HG03060 (cell line): ENCODE results near the gene MRPL52.
"Not testable (repeated sequence)": the region's sequence is repeated elsewhere in the genome, so short reads cannot be mapped to it uniquely, and the experiment has no call there.

Source experiments
- ATAC-seq: cut with Tn5 transposase; IDR thresholded peaks from one replicate; pipeline ENCODE4 v1.9.1; 2021; ENCODE audit warnings: low read depth, moderate number of reproducible peaks; ENCODE audit not compliant: unreplicated experiment

MRPL52 gene

DNA sequence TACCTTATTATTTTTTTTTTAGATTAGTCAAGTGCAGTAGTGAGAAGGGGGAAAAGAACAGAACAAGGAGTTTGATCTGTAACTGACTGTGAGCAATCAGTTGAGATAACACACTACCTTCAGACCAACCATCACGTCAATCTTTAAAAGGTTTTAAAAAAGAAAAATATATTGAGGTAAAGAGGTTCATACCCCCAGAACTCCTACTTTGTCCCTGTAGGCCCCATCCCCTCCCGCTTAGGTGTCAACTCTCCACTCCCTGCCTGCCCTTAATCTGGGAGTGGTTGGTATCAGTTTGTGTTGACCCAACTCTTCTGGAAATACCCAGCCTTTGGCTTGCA, 22.9 kb downstream of the MRPL52 start:
- no peak for ATAC-seq

DNA sequence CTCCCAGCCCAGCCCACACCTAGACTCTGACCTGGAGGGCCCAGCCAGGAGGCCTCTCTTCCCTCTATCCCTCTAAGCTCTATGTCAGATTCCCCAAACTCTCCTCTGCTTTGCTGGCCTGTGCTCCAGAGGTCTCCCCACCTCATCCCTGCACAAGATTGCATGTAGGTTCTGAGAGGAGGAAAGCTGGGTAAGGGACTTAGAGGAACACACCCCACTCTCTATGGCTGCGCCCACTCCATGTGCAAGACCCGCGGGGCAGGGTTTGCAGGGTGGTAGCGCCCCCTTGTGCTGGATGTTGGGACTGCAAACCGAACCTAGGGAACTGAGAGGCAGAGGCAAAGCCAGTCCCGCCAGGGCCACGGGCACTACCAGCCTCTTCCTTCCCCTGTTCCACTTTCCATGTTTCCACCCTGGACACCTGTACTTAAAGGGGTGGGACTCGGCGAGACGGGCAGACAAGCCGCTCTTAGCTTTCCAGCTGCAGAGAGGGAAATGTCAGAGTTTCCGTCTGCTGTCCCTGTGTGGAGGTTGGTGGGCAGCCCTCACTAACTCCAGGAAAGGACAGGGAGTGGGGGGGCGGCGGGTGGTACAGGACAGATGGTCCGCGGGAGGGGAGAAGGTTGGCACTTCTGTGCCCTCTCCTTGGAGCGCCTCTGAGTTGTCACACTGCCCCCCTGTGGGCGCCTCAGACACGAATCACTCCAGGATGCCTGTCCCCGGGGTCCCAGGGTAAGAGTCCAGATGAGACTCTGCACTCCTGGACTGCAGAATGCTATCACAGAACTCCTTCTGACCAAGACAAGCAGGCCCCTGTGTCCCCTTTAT, 23.5 kb downstream of the MRPL52 start:
- ATAC-seq, result no peak

DNA sequence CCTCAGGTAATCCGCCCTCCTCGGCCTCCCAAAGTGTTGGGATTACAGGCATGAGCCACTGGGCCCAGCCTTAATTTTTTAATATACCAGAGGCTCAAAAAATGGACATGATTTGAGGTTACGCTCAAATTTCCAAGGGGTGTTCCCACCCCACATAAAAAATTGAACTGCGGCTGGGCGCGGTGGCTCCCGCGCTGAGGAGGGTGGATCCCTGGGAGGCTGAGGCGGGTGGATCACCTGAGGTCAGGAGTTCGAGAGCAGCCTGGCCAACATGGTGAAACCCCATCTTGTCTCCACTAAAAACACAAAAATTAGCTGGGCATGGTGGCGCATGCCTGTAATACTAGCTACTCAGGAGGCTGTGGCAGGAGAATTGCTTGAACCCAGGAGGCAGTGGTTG, 24.6 kb downstream of the MRPL52 start:
- ATAC-seq, result not testable (repeated sequence)

DNA sequence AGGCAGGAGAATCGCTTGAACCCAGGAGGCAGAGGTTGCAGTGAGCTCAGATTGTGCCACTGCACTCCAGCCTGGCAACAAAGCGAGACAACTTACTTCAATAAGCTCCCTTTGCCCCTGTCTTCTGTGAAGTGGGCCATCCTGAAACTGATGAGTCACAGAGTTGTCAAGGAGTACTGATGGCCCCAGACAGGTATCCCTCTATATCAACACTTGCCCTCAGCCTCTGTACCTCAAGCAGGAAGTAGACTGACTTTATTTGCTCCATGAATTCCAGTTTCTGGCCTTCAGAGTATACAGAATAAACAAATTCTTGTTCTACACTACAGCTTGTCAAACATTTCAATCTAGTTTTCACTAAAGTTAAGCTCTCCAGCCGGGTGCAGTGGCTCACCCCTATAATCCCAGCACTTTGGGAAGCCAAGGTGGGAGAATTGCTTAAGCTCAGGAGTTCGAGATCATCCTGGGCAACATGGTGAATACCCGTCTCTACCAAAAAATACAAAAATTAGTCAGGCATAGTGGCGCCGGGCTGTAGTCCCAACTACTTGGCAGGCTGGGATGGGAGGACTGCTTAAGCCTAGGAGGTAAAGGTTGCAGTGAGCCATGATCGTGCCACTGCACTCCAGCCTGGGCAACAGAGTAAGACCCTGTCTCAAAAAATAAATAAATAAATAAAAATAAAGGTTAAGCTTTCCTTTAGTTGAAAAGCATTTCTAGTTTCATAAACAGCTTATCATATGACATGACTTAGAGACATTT, 25.5 kb downstream of the MRPL52 start:
- ATAC-seq, result no peak

DNA sequence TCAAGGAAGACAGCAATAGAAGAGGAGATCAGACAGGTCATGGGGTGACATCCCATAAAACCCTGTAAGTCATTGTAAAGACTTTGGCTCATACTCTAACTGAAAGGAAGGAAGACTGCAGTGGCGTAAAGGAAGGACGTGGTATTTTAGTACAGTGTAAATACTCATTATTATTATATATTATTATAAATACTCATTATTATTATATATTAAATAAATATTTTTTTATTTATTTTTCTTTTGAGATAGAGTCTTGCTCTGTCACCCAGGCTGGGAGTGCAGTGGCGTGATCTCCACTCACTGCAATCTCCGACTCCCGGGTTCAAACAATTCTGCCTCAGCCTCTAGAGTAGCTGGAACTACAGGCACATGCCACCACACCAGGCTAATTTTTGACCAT, 26.7 kb downstream of the MRPL52 start:
- ATAC-seq, result no peak

DNA sequence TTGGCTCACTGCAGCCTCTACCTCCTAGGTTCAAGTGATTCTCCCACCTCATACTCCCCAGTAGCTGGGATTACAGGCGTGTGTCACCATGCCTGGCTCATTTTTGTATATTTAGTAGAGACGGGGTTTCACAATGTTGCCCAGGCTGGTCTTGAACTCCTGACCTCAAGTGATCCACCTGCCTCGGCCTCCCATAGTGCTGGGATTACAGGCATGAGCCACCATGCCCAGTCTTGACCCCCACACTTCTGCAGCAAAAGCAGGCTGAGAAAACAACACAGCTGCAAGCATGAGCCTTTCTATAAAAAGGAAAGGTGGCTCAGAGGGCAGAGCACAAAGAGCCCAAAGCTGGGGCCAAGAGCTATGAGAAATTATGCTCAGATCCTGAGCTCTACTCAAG, 30.7 kb downstream of the MRPL52 start:
- ATAC-seq, result not testable (repeated sequence)

DNA sequence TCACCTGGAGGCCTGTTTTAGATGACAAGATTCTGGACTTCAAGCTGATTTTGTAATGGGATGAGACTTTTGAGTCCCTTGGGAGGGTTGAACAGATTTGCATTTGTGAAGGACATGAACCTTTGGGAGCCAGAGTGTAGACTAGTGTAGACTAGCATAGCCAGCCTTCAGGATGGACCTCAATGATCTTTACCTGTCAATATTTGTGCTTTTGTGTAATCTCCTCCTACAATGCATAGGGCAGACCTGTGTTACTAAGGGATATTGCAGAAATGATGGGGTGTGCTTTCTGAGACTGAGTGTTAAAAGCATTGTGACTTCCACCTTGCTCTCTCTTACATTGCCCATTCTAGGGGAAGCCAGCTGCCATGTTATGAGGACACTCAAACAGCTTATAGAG, 32.0 kb downstream of the MRPL52 start:
- no peak for ATAC-seq

DNA sequence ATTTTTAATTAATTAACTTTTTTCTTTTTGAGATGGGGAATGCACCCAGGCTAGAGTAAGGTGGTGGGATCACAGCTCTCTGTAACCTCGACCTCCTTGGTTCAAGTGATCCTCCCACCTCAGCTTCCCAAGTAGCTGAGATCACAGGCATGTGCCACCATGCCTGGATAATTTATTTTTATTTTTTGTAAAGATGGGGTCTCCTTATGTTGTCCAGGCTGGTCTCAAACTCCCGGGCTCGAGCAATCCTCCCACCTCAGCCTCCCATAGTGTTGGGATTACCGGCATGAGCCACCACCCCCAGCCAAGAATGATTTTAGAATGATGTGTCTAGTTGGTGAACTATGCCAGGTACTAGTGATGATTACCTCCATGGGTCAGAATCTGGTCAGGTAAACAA, 35.3 kb downstream of the MRPL52 start:
- no peak for ATAC-seq

DNA sequence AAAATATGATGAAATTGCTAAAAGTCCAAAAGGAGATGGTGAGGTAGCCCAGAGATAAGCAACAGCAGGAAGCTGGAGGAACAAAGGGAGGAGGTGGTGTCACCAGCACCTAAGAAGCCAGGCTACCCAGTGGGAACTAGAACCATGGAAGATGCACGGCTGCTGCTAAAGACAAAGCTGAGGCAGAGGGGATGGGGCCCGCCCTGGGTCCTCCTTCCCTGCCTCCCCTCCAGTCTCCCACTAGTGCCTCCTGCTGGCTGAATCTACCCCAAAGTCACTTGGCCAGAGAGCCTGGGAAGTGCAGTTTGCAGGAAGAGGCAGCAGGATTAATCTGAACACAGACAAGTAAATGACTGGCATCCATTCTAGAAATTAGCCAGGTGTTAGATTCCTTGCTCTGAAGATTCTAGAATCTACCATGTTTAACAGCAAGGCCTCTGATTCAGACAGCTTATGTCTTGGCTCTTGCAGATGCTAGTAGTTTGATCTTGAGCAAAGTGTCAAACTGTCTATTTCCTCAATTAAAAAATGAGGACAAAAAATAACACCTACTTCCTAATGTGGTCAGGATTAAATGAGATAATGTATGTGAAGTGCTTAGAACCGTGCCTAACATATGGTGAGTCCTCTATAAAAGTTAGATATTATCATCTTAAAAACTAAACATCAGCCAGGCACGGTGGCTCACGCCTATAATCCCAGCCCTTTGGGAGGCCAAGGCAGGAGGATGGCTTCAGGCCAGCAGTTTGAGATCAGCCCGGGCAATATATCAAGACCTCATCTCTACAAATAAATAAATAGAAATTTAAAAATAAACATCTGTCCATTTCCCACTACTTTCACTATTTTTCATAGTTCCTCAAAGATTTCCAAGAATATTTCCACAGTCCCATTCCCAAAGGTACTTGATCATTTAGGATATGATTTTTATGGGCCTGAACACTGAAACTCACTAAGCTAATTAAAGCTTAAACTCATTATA, 36.0 kb downstream of the MRPL52 start:
- no peak for ATAC-seq

DNA sequence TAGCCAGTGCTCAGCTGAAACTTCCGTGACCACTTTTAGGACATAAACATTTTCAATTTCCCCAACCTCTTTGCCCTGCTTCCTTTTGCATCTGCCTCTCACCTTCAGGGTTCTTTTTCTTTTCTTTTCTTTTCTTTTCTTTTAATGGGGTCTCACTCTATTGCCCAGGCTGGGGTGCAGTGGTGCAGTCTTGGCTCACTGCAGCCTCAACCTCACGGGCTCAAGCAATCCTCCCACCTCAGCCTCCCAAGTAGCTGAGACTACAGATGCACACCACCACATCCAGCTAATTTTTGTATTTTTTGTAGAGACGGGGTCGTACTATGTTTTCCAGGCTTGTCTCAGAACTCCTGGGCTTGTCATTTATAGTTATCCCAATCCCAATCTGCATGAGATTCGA, 37.2 kb downstream of the MRPL52 start:
- ATAC-seq, result no peak

DNA sequence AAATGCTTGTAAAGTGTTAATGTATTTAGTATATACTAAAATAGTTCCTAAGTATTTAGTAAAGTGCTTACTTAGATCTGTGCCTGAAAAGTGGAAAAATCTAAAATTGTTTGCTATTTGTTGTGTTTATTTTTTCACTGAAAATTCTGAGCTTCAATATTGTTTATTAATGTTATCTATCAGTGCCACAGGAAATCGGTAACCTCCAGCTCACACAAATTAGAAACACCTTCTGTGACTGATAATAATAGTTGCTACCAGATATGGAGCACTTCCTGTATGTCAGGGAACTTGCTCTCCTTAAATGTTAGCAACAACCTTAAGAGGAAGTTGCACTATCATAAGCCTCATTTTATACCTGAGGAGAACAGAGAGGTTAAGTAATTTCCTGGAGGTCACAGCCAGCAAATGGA, 41.1 kb downstream of the MRPL52 start:
- ATAC-seq, result peak; percentile 37

DNA sequence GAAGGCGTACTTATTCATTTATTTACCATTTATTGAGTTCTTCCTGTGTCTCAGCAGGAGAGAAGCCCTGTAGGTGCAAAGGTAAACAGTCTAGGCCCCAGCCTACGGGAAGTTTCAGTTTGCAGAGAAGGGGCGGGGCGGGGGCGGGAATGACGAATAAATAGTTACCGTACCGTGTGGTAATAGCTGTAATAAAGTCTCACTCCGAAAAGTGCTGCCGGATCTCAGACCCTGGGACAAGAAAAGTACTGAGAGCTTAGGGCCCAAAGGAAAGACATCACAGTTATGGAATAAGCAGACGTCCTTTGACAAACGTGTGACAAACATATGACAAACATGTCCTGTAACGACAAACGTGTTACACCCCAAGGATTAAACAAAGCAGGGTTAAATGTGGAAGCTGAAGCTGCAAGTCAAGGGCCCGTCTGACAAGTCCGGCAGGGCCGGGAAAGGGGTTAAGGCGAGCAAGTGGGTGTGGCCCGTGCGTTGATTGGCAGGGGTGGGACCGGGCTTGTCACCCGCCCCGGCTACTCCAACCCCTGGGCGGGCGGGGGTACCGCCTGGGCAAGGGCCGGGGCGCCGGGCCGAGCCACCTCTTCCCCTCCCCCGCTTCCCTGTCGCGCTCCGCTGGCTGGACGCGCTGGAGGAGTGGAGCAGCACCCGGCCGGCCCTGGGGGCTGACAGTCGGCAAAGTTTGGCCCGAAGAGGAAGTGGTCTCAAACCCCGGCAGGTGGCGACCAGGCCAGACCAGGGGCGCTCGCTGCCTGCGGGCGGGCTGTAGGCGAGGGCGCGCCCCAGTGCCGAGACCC, 41.7 kb downstream of the MRPL52 start, which contains the start of gene LRP10:
Gene LRP10, plus strand, starts transcription at position 517 of the 809 bp plus-strand sequence. CDS start 564 bp downstream, outside the sequence.
- peak; percentile 75 for ATAC-seq

DNA sequence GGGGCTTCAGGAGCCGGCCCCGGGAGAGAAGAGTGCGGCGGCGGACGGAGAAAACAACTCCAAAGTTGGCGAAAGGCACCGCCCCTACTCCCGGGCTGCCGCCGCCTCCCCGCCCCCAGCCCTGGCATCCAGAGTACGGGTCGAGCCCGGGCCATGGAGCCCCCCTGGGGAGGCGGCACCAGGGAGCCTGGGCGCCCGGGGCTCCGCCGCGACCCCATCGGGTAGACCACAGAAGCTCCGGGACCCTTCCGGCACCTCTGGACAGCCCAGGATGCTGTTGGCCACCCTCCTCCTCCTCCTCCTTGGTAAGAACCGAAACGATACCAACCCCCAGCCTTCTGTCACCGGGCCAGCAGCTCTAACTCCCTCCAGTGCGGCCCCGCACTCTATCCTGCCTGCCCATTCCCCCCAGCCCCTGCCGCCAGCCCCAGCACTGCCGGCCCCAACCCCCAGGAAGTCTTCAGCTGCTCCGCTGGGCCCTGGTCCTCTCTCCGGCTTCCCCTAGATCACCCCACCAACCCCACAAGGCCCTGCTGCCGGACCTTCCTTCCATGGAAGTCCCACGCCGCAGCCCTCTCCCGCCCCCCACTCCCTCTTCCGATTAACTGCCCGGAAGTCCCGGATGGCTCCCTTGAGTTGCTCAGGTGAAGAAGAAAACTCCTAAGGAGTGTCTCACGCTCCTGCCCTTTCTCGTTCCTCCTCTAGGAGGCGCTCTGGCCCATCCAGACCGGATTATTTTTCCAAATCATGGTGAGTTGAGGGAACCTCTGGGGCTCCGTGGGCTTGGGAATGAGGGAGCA, 42.5 kb downstream of the MRPL52 start:
- no peak for ATAC-seq

DNA sequence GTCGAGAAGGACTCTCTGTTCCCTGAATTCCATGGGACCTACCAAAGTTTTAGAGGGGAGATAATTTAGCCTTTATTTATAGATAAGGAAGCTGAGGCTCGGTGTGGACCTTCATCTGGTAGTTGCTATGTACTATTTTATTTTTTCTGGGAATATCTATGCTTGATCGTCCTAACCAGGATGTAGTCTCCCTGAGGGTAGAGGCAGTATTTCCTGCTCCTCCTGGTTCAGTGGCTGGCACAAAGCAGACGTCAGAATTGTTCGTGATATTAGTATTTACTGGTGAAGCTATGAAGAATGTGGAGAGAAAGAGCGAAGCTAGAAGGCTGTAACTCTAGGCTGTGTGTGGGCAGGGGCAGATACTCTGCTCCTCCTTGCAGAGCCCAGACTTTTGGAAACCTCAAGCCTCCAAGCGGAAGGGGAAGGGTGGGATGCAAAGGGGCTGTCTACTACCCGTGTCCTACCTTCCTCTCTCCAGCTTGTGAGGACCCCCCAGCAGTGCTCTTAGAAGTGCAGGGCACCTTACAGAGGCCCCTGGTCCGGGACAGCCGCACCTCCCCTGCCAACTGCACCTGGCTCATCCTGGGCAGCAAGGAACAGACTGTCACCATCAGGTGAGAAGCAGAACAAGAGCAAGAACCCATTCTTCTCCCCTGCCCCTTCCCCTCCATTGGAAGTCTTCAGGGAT, 43.3 kb downstream of the MRPL52 start:
- ATAC-seq, result no peak

DNA sequence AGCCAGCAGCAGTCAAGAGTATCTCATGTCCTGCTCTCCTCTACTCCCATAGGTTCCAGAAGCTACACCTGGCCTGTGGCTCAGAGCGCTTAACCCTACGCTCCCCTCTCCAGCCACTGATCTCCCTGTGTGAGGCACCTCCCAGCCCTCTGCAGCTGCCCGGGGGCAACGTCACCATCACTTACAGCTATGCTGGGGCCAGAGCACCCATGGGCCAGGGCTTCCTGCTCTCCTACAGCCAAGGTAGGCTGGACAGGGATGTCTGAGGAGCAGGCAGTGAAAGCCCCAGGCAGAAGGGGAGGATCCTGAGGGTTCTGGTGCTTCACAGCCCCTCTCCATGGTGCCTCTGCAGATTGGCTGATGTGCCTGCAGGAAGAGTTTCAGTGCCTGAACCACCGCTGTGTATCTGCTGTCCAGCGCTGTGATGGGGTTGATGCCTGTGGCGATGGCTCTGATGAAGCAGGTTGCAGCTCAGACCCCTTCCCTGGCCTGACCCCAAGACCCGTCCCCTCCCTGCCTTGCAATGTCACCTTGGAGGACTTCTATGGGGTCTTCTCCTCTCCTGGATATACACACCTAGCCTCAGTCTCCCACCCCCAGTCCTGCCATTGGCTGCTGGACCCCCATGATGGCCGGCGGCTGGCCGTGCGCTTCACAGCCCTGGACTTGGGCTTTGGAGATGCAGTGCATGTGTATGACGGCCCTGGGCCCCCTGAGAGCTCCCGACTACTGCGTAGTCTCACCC, 45.5 kb downstream of the MRPL52 start:
- no peak for ATAC-seq

DNA sequence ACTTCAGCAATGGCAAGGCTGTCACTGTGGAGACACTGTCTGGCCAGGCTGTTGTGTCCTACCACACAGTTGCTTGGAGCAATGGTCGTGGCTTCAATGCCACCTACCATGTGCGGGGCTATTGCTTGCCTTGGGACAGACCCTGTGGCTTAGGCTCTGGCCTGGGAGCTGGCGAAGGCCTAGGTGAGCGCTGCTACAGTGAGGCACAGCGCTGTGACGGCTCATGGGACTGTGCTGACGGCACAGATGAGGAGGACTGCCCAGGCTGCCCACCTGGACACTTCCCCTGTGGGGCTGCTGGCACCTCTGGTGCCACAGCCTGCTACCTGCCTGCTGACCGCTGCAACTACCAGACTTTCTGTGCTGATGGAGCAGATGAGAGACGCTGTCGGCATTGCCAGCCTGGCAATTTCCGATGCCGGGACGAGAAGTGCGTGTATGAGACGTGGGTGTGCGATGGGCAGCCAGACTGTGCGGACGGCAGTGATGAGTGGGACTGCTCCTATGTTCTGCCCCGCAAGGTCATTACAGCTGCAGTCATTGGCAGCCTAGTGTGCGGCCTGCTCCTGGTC, 46.1 kb downstream of the MRPL52 start:
- no peak for ATAC-seq

DNA sequence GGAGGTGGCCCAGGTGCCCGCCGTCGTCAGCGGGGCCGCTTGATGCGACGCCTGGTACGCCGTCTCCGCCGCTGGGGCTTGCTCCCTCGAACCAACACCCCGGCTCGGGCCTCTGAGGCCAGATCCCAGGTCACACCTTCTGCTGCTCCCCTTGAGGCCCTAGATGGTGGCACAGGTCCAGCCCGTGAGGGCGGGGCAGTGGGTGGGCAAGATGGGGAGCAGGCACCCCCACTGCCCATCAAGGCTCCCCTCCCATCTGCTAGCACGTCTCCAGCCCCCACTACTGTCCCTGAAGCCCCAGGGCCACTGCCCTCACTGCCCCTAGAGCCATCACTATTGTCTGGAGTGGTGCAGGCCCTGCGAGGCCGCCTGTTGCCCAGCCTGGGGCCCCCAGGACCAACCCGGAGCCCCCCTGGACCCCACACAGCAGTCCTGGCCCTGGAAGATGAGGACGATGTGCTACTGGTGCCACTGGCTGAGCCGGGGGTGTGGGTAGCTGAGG, 47.4 kb downstream of the MRPL52 start:
- ATAC-seq, result no peak
